Fibroblast of pulmonary artery (primary cell): ENCODE data around the gene APOA4.

ENCODE experiments used
- DNase-seq: peaks from one replicate; pipeline ENCODE4 v3.0.0-alpha.2; 2010; ENCODE audit warnings: low read depth
- H3K4me3 ChIP-seq: replicated peaks from 2 replicates; pipeline ENCODE4 v1.5.1; 2011; ENCODE audit warnings: low read depth, mild to moderate bottlenecking, control low read depth, low read length, moderate library complexity
- CTCF ChIP-seq: IDR thresholded peaks from 2 replicates; pipeline ENCODE4 v1.5.1; 2011; ENCODE audit warnings: mild to moderate bottlenecking, control low read depth, low read length, inconsistent platforms; ENCODE audit errors: missing control alignments

The APOA4 gene

GRCh38 chr11:116851626-116852025, 28.5 kb upstream of the APOA4 start:
- no peak for TF ChIP-seq CTCF
- no peak overlapping the region for H3K4me3 ChIP-seq
- DNase-seq = peak; percentile 59

- H3K4me3 ChIP-seq = no peak overlapping the region
- no peak for DNase-seq
These were observed 26.4 kb upstream of the APOA4 start for GRCh38 chr11:116849486-116849885.

DNA sequence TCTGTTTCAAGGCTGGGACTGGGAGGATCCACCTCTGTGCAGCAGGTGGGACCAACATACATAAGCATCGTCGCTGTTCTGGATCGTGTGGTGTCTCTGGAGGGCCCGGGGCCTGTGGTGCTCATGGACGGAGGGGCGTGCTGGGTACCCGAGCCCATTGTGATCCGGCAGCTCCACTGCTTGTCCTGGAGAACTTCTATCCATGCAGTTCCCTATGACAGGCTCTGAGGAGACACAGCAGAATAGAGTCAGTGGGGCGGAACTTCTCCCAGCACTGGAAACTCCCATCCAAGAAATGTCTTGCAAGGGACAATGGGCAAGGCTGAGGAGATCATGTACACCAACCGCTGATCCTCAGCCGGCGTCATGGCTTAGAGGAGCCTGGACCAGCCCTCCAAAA, 26.0 kb upstream of the APOA4 start:
- no peak for DNase-seq
- no peak for TF ChIP-seq CTCF
- H3K4me3 ChIP-seq = no peak overlapping the region

More at GRCh38 chr11:116849486-116849885, 26.4 kb upstream of the APOA4 start:
- TF ChIP-seq CTCF = no peak

DNA sequence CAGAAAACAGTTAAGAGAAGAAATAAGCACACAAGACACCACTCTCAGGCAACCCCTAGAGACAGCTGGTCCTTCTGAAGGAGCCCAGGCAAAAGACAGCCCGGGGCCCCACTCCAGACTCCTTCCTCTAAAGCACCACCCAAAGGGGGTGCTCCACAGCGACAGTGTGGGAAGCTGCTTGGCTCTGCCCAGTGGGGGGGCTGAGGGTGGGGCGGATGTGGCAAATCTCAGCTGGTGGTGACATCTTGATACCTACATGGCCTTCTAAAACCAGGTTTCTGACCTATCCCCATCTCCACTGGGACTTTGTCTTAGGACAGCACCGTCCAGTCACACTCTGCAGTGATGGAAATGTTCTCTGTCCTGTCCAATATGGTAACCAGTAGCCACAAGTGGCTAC, 24.5 kb upstream of the APOA4 start:
- no peak overlapping the region for H3K4me3 ChIP-seq
- no peak for DNase-seq
- no peak for TF ChIP-seq CTCF

DNA sequence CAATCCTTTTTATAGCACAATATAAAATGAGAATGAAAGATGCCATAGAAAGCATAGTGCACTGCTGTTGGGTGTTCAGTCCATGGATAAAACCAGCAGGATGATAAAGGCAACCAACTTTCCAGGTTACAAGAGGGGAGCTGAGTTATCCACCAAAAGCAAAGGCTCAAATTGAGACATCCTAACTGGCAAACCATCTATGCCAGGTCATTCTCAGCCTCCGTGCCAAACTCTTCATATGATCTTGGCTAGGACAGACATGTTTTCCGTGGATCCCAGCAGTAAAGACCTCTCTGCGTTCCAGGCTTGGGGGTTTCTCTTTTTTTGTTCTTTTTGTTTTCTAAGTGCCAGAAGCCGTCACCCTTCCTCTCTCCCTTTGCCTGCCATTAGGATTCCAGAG, 21.6 kb upstream of the APOA4 start:
- no peak for TF ChIP-seq CTCF

DNA sequence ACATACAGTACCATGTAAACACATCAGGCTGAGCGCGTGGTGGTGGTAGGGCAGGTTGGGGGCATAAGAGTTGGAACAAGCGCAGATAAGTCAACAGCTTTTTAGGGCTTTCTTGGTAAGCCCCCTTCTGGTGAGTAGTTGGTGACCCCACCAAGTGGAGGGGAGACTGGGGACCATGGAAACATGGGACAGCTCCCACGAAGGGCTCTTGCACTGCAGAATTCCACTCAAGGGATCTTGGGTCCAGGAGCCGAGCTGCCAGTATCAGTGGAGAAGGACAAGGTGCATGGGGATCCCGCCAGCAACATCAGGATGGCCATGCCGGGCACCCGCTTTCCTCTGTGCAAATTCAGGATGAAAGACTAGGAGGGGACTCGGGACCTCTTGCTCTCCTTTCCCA, 20.6 kb upstream of the APOA4 start:
- no peak for DNase-seq
- TF ChIP-seq CTCF = no peak
- no peak overlapping the region for H3K4me3 ChIP-seq

More for the DNA sequence above, 21.6 kb upstream of the APOA4 start:
- no peak for DNase-seq
- H3K4me3 ChIP-seq = no peak overlapping the region

DNA sequence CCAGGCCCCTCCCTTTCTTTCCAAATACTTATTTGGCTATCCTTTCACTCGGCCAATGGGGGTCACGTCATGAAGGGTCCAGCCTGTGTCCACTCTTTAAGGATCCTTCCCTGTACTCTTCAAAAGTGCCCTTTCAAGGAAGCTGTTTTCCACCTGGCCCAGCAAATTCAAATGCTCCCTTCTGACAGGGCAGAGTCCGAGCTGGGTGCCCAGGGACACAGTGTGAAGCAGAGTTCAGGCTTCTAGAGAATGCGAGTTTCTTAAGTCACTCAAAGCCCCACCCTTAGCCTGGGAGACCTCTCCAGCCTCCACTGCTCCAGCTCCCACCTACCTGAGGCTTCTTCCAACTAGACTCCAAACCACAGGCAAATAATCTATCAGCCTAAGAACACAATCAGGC, 19.8 kb upstream of the APOA4 start:
- TF ChIP-seq CTCF = no peak
- H3K4me3 ChIP-seq = no peak overlapping the region
- DNase-seq = peak; percentile 14
